CD14-positive monocyte (primary cell): ENCODE measurements around the gene HS6ST2. TPM values are rescaled to one million over a fixed set of nuclear protein-coding genes. Genes with fewer than 3 reads are reported as not detected.

ENCODE experiments used
- DNase-seq, 3 donors: peaks; one replicate each; pipeline ENCODE4 v3.0.0-alpha.2; 2011 to 2022
- H2AFZ ChIP-seq: 2 replicates; pipeline ENCODE4 v1.6.0; 2012; ENCODE audit warnings: mild to moderate bottlenecking, low read depth, low read length, inconsistent platforms; ENCODE audit not compliant: insufficient read depth, poor library complexity, severe bottlenecking
- H3K27ac ChIP-seq, 2 donors: 1 replicate in 1 of 2; 2 replicates in 1 of 2; pipeline ENCODE4 v1.5.1; 2012 to 2013; ENCODE audit warnings: low read length in 2 of 2, control low read depth in 1 of 2, inconsistent platforms in 1 of 2, low read depth in 1 of 2, mild to moderate bottlenecking in 1 of 2
- H3K27me3 ChIP-seq, 2 donors: one replicate each; pipeline versions ENCODE4 v1.6.0 to v1.6.1; 2011 to 2013; ENCODE audit warnings: low read length in 2 of 2; ENCODE audit not compliant: control insufficient read depth in 2 of 2, insufficient read depth in 2 of 2
- H3K36me3 ChIP-seq, 2 donors: replicated peaks in 1 of 2; 1 replicate in 1 of 2; 2 replicates in 1 of 2; pipeline versions ENCODE4 v1.5.1 to v1.6.1; 2012 to 2013; ENCODE audit warnings: low read length in 2 of 2, control low read depth in 1 of 2, inconsistent platforms in 1 of 2, mild to moderate bottlenecking in 1 of 2; ENCODE audit not compliant: insufficient read depth in 2 of 2, control insufficient read depth in 1 of 2
- H3K4me1 ChIP-seq, 2 donors: 1 replicate in 1 of 2; 2 replicates in 1 of 2; pipeline versions ENCODE4 v1.5.1 to v1.6.1; 2012 to 2013; ENCODE audit warnings: low read length in 2 of 2, control low read depth in 1 of 2, inconsistent platforms in 1 of 2, mild to moderate bottlenecking in 1 of 2, moderate library complexity in 1 of 2; ENCODE audit not compliant: insufficient read depth in 2 of 2, control insufficient read depth in 1 of 2
- H3K4me2 ChIP-seq: replicated peaks from 2 replicates; pipeline ENCODE3; 2012; ENCODE audit warnings: low read length, moderate library complexity, mild to moderate bottlenecking; ENCODE audit not compliant: poor library complexity, severe bottlenecking; ENCODE audit errors: extremely low read depth
- H3K4me3 ChIP-seq, 3 experiments: fragments of 200-600 bp in 1 of 3; sonication (generic) in 1 of 3; replicated peaks in 1 of 3; 1 replicate in 2 of 3; 2 replicates in 1 of 3; pipeline ENCODE4 v1.5.1; 2011 to 2013; ENCODE audit warnings: low read length in 3 of 3, mild to moderate bottlenecking in 3 of 3, control low read depth in 2 of 3, low read depth in 2 of 3, inconsistent platforms in 1 of 3, moderate library complexity in 1 of 3
- H3K79me2 ChIP-seq: 2 replicates; pipeline ENCODE4 v1.6.0; 2012; ENCODE audit warnings: mild to moderate bottlenecking, control low read depth, inconsistent platforms, low read length, moderate library complexity; ENCODE audit not compliant: insufficient read depth
- H3K9ac ChIP-seq: 2 replicates; pipeline ENCODE4 v1.6.0; 2017; ENCODE audit warnings: low read length, mild to moderate bottlenecking; ENCODE audit not compliant: insufficient read depth, poor library complexity, severe bottlenecking
- H3K9me3 ChIP-seq, 2 donors: replicated peaks in 1 of 2; 1 replicate in 1 of 2; 2 replicates in 1 of 2; pipeline versions ENCODE4 v1.5.1 to v1.6.1; 2012 to 2013; ENCODE audit warnings: low read length in 2 of 2, control low read depth in 1 of 2; ENCODE audit not compliant: control insufficient read depth in 1 of 2, insufficient read depth in 1 of 2
- H4K20me1 ChIP-seq: 2 replicates; pipeline ENCODE4 v1.6.0; 2012; ENCODE audit warnings: mild to moderate bottlenecking, low read length, control low read depth, moderate library complexity; ENCODE audit not compliant: insufficient read depth
- H3K27ac Mint-ChIP-seq, 7 donors: one replicate each; pipeline ENCODE4 v1.8.0; 2020; ENCODE audit warnings: mild to moderate bottlenecking in 7 of 7, mixed read lengths in 7 of 7, moderate library complexity in 6 of 7, inconsistent platforms in 2 of 7
- H3K27me3 Mint-ChIP-seq, 3 donors: one replicate each; pipeline ENCODE4 v1.8.0; 2021 to 2022; ENCODE audit warnings: low read depth in 3 of 3, mild to moderate bottlenecking in 3 of 3, mixed read lengths in 3 of 3, moderate library complexity in 3 of 3, inconsistent platforms in 1 of 3
- H3K36me3 Mint-ChIP-seq, 2 donors: one replicate each; pipeline ENCODE4 v1.8.0; 2020; ENCODE audit warnings: mixed read lengths in 2 of 2, inconsistent platforms in 1 of 2, mild to moderate bottlenecking in 1 of 2
- H3K4me1 Mint-ChIP-seq: one replicate; pipeline ENCODE4 v1.8.0; 2020; ENCODE audit warnings: mild to moderate bottlenecking, mixed read lengths
- H3K4me3 Mint-ChIP-seq, 2 donors: one replicate each; pipeline ENCODE4 v1.8.0; 2020; ENCODE audit warnings: mild to moderate bottlenecking in 2 of 2, mixed read lengths in 2 of 2, moderate library complexity in 1 of 2
- H3K9me3 Mint-ChIP-seq, 7 donors: one replicate each; pipeline ENCODE4 v1.8.0; 2020 to 2022; ENCODE audit warnings: mixed read lengths in 7 of 7, mild to moderate bottlenecking in 6 of 7, moderate library complexity in 6 of 7, inconsistent platforms in 2 of 7
- WGBS: methylation state at CpG from one replicate; pipeline ENCODE4 v1.1.5; 2013; ENCODE audit warnings: missing lambda C conversion rate; ENCODE audit not compliant: insufficient coverage; 5-methylcytosine and 5-hydroxymethylcytosine counted together
- intact Hi-C, 2 donors: fragments of 100-400 bp; cut with micrococcal nuclease; formaldehyde crosslinking; loops; one replicate each; pipeline versions ENCODE4 v1.15.0 to v1.15.1; 2023
- polyA plus RNA-seq, 3 donors: library from polyadenylated mRNA; depleted of rRNA in 1 of 3; unstranded in 2 of 3; stranded (reverse) in 1 of 3; fragments of 300-500 nt in 2 of 3; fragments of >200 nt in 1 of 3; fragmentation: Illumina TruSeq in 2 of 3; gene quantifications; 1 replicate in 2 of 3; 2 replicates in 1 of 3; pipeline ENCODE4 v1.2.3, GENCODE V29; 2012 to 2021
- TF ChIP-seq, protein P1 (sequence below): fragments of 200-600 bp; IDR thresholded peaks from one replicate; pipeline ENCODE4 v1.8.0; 2022; ENCODE audit warnings: antibody characterized with exemption, mild to moderate bottlenecking

HS6ST2 gene
- polyA plus RNA-seq, 3 donors = not detected

DNA sequence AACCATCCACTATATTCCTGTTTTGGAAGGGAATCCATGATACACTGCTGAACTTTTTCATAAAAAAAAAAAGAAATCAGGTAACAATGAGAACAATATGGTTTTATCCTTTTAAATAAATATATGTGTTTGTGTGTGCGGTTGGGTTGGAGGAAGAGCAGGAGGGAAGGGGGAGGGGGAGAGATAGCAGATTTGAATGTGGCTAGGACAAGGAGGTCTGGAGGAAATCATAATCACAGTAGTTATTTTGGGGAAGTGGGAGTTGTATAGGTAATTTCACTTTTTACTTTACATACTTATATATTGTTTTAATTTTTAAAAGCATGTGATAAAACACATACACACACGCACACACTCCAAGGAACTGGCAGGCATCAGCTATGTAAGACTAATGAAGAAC, 335.1 kb downstream of the HS6ST2 start:
- H3K27me3 ChIP-seq = peaks cover 0 to 10% of the 10 kb centered on the region in 2 donors
- Mint-ChIP-seq H3K9me3 (no peaks in the 10 kb centered on the region), H3K4me3 (no peak overlapping the region), H3K36me3 (no peaks in the 10 kb centered on the region), H3K27me3 (peaks cover 0 to 14% (median 2%) of the 10 kb centered on the region in 3 donors), H3K4me1 (peaks cover 4% of the 10 kb centered on the region), H3K27ac (no peak overlapping the region)
- H3K36me3 ChIP-seq = no peaks in the 10 kb centered on the region
- H3K79me2 ChIP-seq = no peaks in the 10 kb centered on the region
- no peak overlapping the region for H3K27ac ChIP-seq
- no peak overlapping the region for H3K4me3 ChIP-seq
- no peak for DNase-seq
- H2AFZ ChIP-seq = no peak overlapping the region
- H3K9me3 ChIP-seq = no peaks in the 10 kb centered on the region
- intact Hi-C loops = no loop called here
- no peak overlapping the region for H3K4me2 ChIP-seq
- no peaks in the 10 kb centered on the region for H3K4me1 ChIP-seq
- no peaks in the 10 kb centered on the region for H4K20me1 ChIP-seq
- WGBS = no CpG with 5 or more reads among the region's 2 CpGs
- TF ChIP-seq, protein P1, sequence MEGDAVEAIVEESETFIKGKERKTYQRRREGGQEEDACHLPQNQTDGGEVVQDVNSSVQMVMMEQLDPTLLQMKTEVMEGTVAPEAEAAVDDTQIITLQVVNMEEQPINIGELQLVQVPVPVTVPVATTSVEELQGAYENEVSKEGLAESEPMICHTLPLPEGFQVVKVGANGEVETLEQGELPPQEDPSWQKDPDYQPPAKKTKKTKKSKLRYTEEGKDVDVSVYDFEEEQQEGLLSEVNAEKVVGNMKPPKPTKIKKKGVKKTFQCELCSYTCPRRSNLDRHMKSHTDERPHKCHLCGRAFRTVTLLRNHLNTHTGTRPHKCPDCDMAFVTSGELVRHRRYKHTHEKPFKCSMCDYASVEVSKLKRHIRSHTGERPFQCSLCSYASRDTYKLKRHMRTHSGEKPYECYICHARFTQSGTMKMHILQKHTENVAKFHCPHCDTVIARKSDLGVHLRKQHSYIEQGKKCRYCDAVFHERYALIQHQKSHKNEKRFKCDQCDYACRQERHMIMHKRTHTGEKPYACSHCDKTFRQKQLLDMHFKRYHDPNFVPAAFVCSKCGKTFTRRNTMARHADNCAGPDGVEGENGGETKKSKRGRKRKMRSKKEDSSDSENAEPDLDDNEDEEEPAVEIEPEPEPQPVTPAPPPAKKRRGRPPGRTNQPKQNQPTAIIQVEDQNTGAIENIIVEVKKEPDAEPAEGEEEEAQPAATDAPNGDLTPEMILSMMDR = no peak
- no peak overlapping the region for H3K9ac ChIP-seq

DNA sequence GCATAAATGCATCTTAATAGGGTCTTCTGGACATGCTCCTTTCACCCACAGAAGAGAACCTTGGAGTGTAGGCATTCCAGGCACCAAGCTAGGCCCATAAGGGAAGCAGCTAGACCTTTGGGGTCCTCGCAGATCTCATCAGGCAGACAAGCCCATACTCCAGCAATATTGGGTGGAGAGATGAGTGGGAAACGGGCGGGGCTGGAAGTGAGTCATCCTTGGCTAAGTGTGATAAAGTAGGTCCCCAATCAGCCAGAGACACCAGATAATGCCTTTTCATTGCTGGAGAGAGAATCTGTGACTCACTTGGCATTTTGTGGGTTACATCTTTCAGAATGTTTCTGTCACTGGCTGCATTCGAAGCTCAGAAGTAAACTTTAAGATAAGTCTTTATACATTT, 336.3 kb downstream of the HS6ST2 start:
- Mint-ChIP-seq H3K4me1 (peaks cover 4% of the 10 kb centered on the region), H3K4me3 (no peak overlapping the region), H3K27ac (no peak overlapping the region), H3K27me3 (peaks cover 0 to 13% (median 2%) of the 10 kb centered on the region in 3 donors), H3K36me3 (no peaks in the 10 kb centered on the region), H3K9me3 (no peaks in the 10 kb centered on the region)
- WGBS = no CpG with 5 or more reads among the region's 4 CpGs
- Histone ChIP-seq H3K36me3 (no peaks in the 10 kb centered on the region), H4K20me1 (no peaks in the 10 kb centered on the region), H3K27ac (no peak overlapping the region), H3K27me3 (peaks cover 0 to 12% of the 10 kb centered on the region in 2 donors), H3K79me2 (no peaks in the 10 kb centered on the region), H3K9me3 (no peaks in the 10 kb centered on the region), H3K4me3 (no peak overlapping the region), H3K4me1 (no peaks in the 10 kb centered on the region), H3K4me2 (no peak overlapping the region), H2AFZ (no peak overlapping the region), H3K9ac (no peak overlapping the region)
- peak in 1 of 3 donors; percentile 16 for DNase-seq
- intact Hi-C loops = no loop called here
- TF ChIP-seq, protein P1 = no peak
